CD4-positive, alpha-beta T cell treated with Interleukin-1 beta for 1 hour (primary cell): Measurements from ENCODE around the gene FCRLA.

ENCODE experiments used
- DNase-seq, 2 donors: peaks; one replicate each; pipeline ENCODE4 v3.0.0-alpha.2; 2020 to 2022

FCRLA gene

DNA sequence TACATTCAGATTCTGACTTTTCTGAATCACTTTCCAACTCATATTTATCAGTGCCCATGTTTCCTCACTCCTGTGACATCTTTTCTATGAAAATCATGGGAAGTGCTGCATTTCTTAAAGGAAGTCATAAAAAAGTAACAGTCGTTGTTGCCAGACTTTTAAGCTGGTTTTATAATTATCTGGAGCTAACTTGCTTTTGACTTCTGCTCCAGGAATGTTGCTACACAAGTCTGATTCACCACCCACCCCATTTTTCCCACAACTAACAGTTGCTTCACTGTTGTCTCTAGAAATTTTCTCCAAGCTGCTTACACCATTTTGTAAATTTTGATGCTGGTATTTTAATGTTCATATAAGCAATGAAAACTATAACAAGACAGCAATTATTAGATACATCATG is 26.5 kb downstream of the FCRLA start:
- no peak for DNase-seq

DNA sequence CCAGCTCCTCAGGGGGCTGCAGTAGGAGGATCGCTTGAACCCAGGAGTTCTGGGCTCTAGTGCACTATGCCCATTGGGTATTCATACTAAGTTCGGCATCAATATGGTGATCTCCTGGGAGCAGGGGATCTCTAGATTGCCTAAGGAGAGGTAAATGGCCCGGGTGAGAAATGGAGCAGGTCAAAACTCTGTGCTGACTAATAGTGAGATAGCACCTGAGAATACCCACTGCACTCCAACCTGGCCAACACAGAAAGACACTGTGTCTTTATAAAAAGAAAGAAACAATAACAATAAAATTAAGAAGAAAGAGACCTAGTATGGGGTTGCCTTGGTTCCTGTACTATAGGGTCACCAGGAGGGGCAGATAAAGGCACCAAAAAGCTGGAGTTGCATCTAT is 28.8 kb downstream of the FCRLA start:
- no peak for DNase-seq

- DNase-seq = no peak
Observed at GRCh38 chr1:161736335-161736969, 29.4 kb downstream of the FCRLA start.

- no peak for DNase-seq
Observed at GRCh38 chr1:161737625-161738024, 30.6 kb downstream of the FCRLA start.

DNA sequence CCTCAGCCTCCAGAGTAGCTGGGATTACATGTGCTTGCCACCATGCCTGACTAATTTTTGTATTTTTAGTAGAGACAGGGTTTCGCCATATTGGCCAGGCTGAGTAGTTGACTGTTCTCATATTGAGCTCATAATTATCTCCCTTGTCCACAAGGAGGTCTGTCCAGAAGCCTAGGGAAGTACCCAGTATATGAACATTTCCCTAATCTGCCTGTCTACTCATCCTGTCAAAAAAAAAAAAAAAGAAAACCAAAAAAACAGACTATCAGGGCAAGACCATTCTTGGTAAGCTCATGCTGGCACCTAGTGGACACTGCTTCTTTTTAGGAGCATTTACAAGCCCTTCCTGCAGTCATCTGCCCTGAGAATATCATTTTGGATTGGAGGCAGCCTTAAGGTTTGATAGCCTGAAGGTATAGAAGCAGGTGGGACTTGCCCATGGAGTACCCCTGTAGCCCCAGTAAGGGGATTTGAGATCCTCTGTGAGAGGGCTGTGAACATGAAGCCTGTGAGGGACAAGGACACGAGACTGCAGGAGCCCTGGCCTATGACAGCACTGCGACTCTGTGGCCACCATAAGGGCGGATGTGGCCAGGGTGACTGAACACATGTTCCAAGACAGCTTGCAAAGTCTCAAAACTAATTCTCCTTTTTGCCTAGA is 31.7 kb downstream of the FCRLA start:
- DNase-seq = peak; percentile 63 to 65

- peak in 1 of 2 donors; percentile 25 for DNase-seq
Observed at GRCh38 chr1:161739865-161740566, 33.0 kb downstream of the FCRLA start.

DNA sequence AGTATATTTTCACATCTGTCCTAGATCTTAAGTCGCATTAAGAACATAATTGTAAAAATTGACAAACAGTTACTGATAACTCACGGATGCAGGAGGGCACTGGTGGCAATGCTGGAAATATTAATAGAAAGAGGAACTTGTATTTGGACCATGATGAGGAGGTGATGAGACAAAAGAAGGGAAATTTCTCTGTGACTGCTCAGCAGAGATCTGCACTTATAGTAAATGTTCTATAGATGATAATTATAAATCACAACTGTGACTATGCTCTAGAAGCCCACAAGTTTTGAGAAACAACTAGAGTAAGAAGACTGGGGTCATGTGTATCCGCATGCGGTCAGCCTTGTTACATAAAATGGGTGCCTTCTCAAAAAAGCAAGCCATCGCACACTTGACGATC is 33.9 kb downstream of the FCRLA start:
- no peak for DNase-seq

- no peak for DNase-seq
Observed at GRCh38 chr1:161743231-161743630, 36.2 kb downstream of the FCRLA start.

DNA sequence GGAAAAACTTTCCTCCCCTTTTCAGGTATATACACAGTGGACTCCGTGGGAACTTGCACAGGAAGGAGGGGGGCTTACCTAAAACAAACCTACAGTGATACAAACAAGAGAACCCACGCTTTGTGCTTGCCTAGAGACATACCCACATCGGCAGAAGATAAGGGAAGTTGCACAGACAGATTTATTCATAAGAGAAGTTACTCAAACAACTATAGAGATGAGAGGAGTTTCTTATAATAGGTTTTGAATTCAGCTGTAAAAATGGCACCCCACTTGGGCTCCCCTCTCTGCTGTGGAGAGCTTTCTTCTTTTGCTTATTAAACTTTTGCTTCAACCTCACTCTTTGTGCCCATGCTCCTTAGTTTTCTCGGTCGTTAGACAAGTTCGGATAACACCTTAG is 40.8 kb downstream of the FCRLA start:
- DNase-seq = no peak

GRCh38 chr1:161749509-161750407 is 42.7 kb downstream of the FCRLA start, which contains the start of gene DUSP12:
TSS of gene DUSP12 (plus strand) at chr1:161749786. CDS start at chr1:161749802, 16 bp downstream.
- peak; percentile 90 to 92 for DNase-seq

GRCh38 chr1:161763522-161764098 is 56.6 kb downstream of the FCRLA start:
- peak; percentile 50 to 69 for DNase-seq
